SHP77 (cell line): ENCODE measurements around the gene PSRC1.
A peak's percentile ranks its signal among the peaks of the same experiment; 100 is the strongest.
"Not testable (repeated sequence)": the region's sequence is repeated elsewhere in the genome, so short reads cannot be mapped to it uniquely, and the experiment has no call there.

Experiments
- DNase-seq, 2 experiments: peaks; one replicate each; lab custom pipeline; 2025; lab: John Stamatoyannopoulos, UW

PSRC1 gene

DNA sequence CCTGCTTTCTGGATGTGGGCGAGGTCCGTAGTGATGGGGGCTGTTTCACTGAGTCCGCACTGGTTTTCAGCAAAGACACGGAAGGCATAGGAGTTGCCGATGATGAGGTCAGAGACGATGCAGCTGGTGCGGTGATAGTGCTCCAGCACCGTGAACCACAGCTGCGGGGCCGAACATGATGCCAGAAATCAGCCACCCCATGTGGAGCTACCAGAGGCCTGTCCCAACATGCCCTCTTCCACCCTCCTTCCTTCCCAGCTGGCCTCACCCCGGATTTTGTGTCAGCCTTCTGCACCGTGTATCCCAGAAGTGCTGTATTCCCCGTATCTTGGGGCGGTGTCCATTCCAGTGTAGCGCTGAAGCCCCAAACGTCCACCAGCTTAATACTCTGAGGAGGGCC is 13.8 kb upstream of the PSRC1 start:
- peak in 1 of 2 experiments; percentile 3 for DNase-seq

DNA sequence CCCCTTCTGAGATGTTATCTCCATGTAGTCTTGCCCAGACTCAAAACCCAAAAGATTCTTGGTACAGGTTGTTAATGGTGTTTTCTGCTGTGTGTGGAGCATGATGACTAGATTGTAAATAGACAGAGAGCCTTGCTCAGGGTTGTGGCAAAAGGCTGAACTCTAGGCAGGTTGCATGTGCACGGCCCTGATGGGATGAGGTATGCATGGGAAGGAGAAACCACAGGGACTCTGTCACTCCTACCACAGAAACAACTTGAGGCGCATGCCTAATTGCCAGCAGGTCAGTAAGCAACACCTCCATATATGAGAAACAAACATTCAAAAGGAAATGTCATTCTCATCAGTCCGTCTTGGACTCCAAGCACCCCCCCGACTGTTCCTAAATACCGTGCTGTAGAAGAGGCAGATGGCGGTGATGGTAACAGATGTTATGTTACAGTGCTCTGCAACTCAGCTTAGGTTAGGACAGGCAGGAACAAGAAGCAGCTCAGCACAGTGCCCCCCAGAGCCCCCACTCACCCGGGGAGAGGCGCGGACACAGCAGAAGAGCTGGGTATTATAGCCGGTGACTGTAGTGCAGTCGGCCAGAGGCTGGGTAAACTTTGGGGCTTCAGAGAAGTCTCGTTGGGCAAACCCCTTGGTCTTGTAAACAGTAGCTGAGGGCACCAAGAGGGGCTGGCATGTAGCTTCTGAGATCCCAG is 12.9 kb upstream of the PSRC1 start:
- DNase-seq: no peak

- DNase-seq: no peak
Observed at GRCh38 chr1:109294481-109294880, 11.5 kb upstream of the PSRC1 start.

DNA sequence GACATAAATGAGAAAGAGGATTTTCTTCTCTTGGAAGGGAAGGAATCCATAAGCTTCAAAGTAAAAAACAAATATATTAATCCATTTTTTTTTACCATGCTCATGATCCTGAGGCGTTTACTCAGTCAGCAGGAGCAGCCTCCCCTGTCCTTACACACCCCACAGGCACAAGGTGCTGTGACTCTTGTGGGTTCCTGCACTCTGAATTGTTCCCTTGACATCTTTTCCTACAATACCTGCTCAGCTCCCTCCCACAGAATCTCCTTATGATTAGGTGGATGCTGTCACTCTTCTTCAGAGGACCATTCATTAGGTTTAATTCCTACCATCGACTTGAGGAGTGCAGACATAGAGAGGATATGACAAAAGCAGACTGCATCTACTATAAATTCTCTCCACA is 10.1 kb upstream of the PSRC1 start:
- DNase-seq: no peak

GRCh38 chr1:109292364-109292763 is 9.4 kb upstream of the PSRC1 start:
- DNase-seq: no peak

DNA sequence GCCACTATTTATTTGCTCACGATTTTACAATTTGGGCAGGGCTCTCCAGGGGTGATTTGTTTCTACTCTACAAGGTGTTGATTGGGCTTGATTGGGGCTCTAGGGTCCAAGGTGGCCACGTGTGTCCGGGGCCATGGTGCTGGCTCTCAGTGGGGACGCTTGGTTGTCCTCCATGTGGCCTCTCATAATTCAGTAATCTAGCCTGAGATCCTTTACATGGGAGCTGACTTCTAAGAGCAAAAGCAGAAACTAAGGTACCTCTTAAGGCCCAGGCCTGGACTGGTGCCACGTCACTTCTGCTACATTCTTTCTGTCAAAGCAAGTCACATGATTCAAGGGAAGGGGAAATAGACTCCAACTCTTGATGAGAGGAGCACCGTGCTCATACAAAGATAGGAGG is 8.1 kb upstream of the PSRC1 start:
- DNase-seq: no peak

- DNase-seq: no peak
Observed at GRCh38 chr1:109290137-109290536, 7.2 kb upstream of the PSRC1 start.

DNA sequence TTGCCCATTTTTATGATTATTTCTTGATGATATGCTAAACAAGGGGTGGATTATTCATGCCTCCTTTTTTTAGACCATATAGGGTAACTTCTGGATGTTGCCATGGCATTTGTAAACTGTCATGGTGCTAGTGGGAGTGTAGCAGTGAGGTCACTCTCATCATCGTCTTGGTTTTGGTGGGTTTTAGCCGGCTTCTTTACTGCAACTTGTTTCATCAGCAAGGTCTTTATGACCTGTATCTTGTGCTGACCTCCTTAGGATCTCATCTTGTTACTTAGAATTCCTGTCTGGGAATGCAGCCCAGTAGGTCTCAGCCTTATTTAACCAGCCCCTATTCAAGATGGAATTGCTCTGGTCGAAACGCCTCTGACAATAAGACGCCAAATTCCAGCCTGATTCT is 3.8 kb upstream of the PSRC1 start:
- DNase-seq: not testable (repeated sequence)

DNA sequence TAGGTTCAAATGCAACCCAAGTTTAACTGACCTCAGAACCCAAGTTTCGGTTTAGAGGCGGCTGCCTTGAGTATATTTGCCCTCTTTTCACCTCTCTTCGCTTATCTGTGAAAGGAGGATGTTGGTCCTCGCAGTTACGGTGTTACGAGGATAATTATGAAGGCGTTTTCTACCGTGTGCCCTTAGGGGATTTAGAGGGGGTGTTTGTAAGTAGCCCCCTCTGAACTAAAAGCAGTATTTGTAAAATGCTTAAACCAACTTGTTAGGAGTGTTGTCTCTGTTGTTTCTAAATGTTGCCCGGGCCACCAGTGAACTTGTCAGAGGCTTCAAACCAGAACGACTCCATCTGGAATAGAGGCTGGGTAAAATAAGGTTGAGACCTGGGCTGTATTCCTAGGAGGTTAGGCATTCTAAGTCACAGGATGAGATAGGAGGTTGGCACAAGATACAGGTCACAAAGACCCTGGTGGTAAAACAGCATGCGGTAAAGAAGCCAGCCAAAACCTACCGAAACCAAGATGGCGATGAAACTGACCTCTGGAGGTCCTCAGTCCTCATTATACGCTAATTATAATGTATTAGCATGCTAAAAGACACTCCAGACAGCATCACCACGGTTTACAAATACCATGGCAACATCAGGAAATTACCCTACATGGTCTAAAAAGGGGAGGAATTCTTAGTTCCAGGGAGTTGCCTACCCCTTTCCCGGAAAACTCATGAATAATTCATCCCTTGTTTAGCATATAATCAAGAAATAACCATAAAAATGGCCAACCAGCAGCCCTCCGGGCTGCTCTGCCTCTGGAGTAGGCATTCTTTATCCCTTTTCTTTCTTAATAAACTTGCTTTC is 1.0 kb upstream of the PSRC1 start:
- no peak for DNase-seq

DNA sequence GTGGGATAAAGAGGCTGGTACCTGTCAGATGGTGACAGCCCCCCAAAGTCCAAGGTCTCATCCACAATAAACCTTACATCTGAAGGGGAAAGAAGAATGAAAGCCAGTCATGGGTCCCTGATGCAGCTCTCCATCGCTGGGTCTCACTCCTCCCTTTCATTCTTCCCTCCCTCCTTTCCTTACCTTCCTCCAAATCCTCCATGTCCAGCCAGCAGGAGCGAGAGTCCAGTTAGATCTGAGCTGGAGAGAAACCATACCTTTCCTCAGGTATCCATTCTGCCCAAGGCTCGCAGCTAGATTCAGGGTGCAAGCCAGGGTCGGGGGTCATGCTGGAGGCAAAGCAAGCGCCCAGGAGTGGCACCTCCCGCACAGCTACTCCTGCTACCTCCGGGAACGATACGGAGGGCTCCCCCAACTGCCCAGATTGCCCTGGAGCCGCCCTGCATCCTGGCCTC is 421 bp downstream of the PSRC1 start:
- no peak for DNase-seq

DNA sequence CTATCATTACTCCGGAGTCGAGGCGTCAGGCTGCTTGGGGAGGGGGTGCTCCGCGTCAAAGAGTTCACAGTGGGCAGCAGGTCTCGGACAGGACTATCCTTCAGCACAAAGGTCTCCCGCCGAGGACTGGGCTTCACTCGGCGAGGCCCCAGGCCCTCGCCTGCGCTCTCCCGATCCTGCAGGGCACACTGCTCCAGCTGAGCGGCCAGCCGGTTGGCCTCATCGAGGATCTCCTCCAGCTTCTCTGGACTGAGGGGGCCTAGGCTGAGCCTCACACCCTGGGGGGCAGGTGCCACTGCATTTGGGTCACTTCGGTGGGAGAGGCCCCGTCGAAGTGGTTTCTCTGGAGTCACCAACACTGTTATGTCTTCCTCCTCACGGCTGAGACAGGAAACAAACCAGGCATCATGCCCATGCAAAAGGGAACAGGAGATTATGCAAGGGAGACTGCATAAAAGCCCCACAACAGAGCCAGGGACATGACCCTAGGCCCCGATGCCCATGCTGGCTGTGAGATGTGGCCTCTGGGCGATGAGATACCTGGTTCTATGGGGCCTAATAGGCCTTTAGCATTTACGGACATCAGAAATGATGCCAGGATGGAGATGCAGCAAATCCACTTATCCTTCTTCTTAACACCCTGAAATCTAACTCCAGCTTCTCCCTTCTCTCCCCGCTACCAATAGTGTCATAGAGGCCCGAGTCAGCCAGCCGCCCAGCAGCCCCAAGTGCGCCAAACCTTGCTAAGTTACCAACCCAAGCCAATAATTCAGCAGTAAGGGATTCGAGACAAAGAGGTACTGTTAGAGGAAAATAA is 1.1 kb downstream of the PSRC1 start:
- no peak for DNase-seq

DNA sequence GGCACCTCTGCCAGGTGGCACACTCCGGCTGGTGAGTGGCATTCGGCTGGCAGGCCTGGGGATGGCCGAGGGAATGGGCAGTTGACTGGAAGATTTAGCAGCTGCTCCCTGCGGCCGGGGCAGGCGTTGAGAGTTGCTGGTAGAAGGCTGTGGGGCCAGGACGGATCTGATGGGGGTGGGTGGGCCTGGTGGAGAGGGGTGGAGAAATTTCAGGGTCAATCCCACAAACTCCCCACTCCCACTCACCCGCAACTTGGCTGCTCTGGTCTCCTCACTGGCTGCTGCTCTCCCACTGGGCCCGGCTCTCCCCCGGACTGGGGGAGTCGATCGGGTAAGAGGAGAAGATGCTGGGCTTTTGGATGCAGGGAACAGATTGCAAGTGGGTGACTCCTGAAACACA is 2.1 kb downstream of the PSRC1 start:
- no peak for DNase-seq

- DNase-seq: no peak
Observed at GRCh38 chr1:109279615-109280278, 3.2 kb downstream of the PSRC1 start.

GRCh38 chr1:109277434-109278204 is 5.3 kb downstream of the PSRC1 start:
- peak; percentile 73 to 78 for DNase-seq

- DNase-seq: no peak
Observed at GRCh38 chr1:109275706-109276345, 7.1 kb downstream of the PSRC1 start.

- peak in 1 of 2 experiments; percentile 21 for DNase-seq
Observed at GRCh38 chr1:109274533-109275476, 8.1 kb downstream of the PSRC1 start.

DNA sequence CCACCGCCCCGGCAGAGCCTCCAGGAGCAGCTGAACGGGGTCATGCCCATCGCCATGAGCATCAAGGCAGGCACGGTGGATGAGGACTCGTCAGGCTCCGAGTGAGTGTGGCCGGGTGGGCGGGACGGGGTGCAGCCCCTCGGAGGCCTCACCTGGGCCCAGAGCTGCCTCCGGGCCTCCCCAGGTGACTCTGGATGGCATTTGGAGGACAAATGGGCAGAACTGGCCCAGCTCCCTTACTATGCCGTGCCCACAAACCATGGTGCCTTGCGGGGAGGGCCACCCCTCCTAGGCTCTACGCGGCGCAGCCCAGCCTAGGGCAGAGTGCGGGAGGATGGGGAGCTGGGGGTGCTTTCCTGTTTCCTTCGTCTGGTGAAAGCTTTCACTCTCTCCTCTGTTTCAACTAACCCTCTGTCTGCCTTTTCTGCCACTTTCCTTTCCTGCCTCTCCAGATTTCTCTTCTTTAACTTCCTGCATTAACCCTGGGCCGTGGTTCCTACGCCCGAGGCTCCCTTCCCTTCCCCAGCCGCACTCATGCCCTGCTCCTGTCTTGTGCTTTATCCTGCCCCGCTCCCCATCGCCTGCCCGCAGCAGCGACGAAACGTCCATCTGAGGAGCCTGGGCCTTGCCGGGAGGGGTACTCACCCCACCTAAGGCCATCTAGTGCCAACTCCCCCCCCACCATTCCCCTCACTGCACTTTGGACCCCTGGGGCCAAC is 9.2 kb downstream of the PSRC1 start:
- no peak for DNase-seq

GRCh38 chr1:109272831-109273547 is 10.0 kb downstream of the PSRC1 start:
- no peak for DNase-seq
